Measurements from ENCODE around the gene ACVR1.

ACVR1 gene

GRCh38 chr2:157783245-157783644 lies 92.9 kb downstream of the ACVR1 start:
- Histone ChIP-seq H3K4me1 (ENCODE audit: control insufficient read depth, low read length) (peaks cover 11% of the 10 kb centered on the region), H3K36me3 (ENCODE audit: control insufficient read depth, low read length) (no peaks in the 10 kb centered on the region), H3K9me2 (replicated peaks; ENCODE audit: control insufficient read depth, low read length) (no peaks in the 10 kb centered on the region), H4K20me1 (ENCODE audit: control insufficient read depth, insufficient read depth, low read depth, low read length) (no peaks in the 10 kb centered on the region), H3K27ac (ENCODE audit: low read depth, low read length) (no peak overlapping the region), H3K4me2 (ENCODE audit: low read length) (no peak overlapping the region), H3K27me3 (ENCODE audit: control insufficient read depth, low read length) (no peaks in the 10 kb centered on the region), H3F3A (ENCODE audit: control insufficient read depth, insufficient read depth) (no peaks in the 10 kb centered on the region), H3K9me3 (ENCODE audit: control insufficient read depth, insufficient read depth, low read length) (no peaks in the 10 kb centered on the region), H3K4me3 (ENCODE audit: low read length) (no peak overlapping the region), H3K79me2 (ENCODE audit: control insufficient read depth, low read length) (no peaks in the 10 kb centered on the region)
- no peak for TF ChIP-seq EZH2phosphoT487 (IDR thresholded peaks at IDR 0.05; ENCODE audit: borderline replicate concordance, low read length)
- TF ChIP-seq, protein P1, sequence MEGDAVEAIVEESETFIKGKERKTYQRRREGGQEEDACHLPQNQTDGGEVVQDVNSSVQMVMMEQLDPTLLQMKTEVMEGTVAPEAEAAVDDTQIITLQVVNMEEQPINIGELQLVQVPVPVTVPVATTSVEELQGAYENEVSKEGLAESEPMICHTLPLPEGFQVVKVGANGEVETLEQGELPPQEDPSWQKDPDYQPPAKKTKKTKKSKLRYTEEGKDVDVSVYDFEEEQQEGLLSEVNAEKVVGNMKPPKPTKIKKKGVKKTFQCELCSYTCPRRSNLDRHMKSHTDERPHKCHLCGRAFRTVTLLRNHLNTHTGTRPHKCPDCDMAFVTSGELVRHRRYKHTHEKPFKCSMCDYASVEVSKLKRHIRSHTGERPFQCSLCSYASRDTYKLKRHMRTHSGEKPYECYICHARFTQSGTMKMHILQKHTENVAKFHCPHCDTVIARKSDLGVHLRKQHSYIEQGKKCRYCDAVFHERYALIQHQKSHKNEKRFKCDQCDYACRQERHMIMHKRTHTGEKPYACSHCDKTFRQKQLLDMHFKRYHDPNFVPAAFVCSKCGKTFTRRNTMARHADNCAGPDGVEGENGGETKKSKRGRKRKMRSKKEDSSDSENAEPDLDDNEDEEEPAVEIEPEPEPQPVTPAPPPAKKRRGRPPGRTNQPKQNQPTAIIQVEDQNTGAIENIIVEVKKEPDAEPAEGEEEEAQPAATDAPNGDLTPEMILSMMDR (IDR thresholded peaks at IDR 0.05; ENCODE audit: low read depth, low read length, poor library complexity, severe bottlenecking): no peak

DNA sequence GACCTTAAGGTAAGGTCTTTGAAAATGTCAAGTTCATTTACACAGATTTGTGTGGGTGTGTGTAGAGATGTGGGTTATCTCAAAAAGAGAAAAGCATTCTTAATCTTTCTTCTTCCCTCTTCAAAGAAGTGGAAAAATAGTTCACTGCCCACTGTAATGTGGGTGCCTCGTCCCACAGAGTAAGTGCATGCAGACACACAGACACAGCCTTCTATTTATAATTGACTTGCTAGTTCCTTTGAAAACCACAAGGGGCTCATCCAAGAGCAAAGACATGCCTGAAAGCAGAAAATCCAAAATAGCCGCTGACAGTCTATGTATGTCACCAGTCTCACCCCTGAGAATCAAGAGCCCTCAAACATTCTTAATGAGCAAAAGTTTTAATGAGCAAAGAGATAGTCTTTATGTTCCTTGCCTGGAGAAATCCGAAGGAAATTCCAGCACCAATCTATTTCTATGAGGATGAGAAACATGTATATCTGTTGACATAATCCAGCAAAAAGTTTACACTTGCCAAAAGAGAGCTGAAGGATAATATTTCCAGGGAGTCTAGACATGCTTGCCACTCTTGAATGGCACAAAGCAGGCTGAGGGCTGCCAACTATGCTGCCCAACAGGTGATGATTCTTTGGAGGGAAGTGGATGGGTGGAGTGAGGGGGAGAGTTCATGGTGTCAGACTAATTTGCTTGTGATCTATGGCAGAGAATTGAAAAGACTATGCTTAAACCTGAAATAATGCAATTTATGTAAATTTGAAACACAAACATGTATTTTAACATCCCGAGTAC lies 93.9 kb downstream of the ACVR1 start:
- Histone ChIP-seq H3K36me3 (ENCODE audit: control insufficient read depth, low read length) (0 out of 2 replicates have a peak, but pooled peaks cover 2% of the 10 kb centered on the region), H3K4me3 (ENCODE audit: low read length) (no peak overlapping the region), H3K4me2 (ENCODE audit: low read length) (no peak overlapping the region), H3F3A (ENCODE audit: control insufficient read depth, insufficient read depth) (no peaks in the 10 kb centered on the region), H3K79me2 (ENCODE audit: control insufficient read depth, low read length) (no peaks in the 10 kb centered on the region), H3K4me1 (ENCODE audit: control insufficient read depth, low read length) (peaks cover 11% of the 10 kb centered on the region), H3K27ac (ENCODE audit: low read depth, low read length) (no peak overlapping the region), H3K27me3 (ENCODE audit: control insufficient read depth, low read length) (no peaks in the 10 kb centered on the region), H3K9me3 (ENCODE audit: control insufficient read depth, insufficient read depth, low read length) (no peaks in the 10 kb centered on the region), H3K9me2 (replicated peaks; ENCODE audit: control insufficient read depth, low read length) (no peaks in the 10 kb centered on the region), H4K20me1 (ENCODE audit: control insufficient read depth, insufficient read depth, low read depth, low read length) (no peaks in the 10 kb centered on the region)
- TF ChIP-seq, protein P1 (IDR thresholded peaks at IDR 0.05; ENCODE audit: low read depth, low read length, poor library complexity, severe bottlenecking): peak; percentile 19
- TF ChIP-seq EZH2phosphoT487 (IDR thresholded peaks at IDR 0.05; ENCODE audit: borderline replicate concordance, low read length): no peak

- Histone ChIP-seq H3K4me2 (ENCODE audit: low read length) (no peak overlapping the region), H3K9me3 (ENCODE audit: control insufficient read depth, insufficient read depth, low read length) (no peaks in the 10 kb centered on the region), H3K4me3 (ENCODE audit: low read length) (no peak overlapping the region), H3K4me1 (ENCODE audit: control insufficient read depth, low read length) (peaks cover 11% of the 10 kb centered on the region), H3K27me3 (ENCODE audit: control insufficient read depth, low read length) (no peaks in the 10 kb centered on the region), H3K36me3 (ENCODE audit: control insufficient read depth, low read length) (0 out of 2 replicates have a peak, but pooled peaks cover 2% of the 10 kb centered on the region), H3K9me2 (replicated peaks; ENCODE audit: control insufficient read depth, low read length) (no peaks in the 10 kb centered on the region), H3K79me2 (ENCODE audit: control insufficient read depth, low read length) (no peaks in the 10 kb centered on the region), H4K20me1 (ENCODE audit: control insufficient read depth, insufficient read depth, low read depth, low read length) (no peaks in the 10 kb centered on the region), H3F3A (ENCODE audit: control insufficient read depth, insufficient read depth) (no peaks in the 10 kb centered on the region), H3K27ac (ENCODE audit: low read depth, low read length) (no peak overlapping the region)
- TF ChIP-seq, protein P1 (IDR thresholded peaks at IDR 0.05; ENCODE audit: low read depth, low read length, poor library complexity, severe bottlenecking): no peak
- no peak for TF ChIP-seq EZH2phosphoT487 (IDR thresholded peaks at IDR 0.05; ENCODE audit: borderline replicate concordance, low read length)
These were observed 95.9 kb downstream of the ACVR1 start for GRCh38 chr2:157780211-157780610.
